Measurements from ENCODE around the gene B3GAT1.

The B3GAT1 gene

GRCh38 chr11:134440851-134441250 lies 28.8 kb upstream of the B3GAT1 start:
- H3K4me3 ChIP-seq (ENCODE audit: low read depth, low read length) = no peak overlapping the region
- no peak for TF ChIP-seq CTCF (IDR thresholded peaks at IDR 0.05; ENCODE audit: borderline replicate concordance, insufficient read depth, low read depth, low read length)

GRCh38 chr11:134438542-134439537 lies 26.8 kb upstream of the B3GAT1 start:
- no peak overlapping the region for H3K4me3 ChIP-seq (ENCODE audit: low read depth, low read length)
- TF ChIP-seq CTCF (IDR thresholded peaks at IDR 0.05; ENCODE audit: borderline replicate concordance, insufficient read depth, low read depth, low read length) = no peak

- no peak for TF ChIP-seq CTCF (IDR thresholded peaks at IDR 0.05; ENCODE audit: borderline replicate concordance, insufficient read depth, low read depth, low read length)
- no peak overlapping the region for H3K4me3 ChIP-seq (ENCODE audit: low read depth, low read length)
Measured at GRCh38 chr11:134437821-134438220, 25.8 kb upstream of the B3GAT1 start.

- no peak for TF ChIP-seq CTCF (IDR thresholded peaks at IDR 0.05; ENCODE audit: borderline replicate concordance, insufficient read depth, low read depth, low read length)
- H3K4me3 ChIP-seq (ENCODE audit: low read depth, low read length) = no peak overlapping the region
Measured at GRCh38 chr11:134436781-134437180, 24.7 kb upstream of the B3GAT1 start.

GRCh38 chr11:134433806-134434205 lies 21.8 kb upstream of the B3GAT1 start:
- TF ChIP-seq CTCF (IDR thresholded peaks at IDR 0.05; ENCODE audit: borderline replicate concordance, insufficient read depth, low read depth, low read length) = no peak
- no peak overlapping the region for H3K4me3 ChIP-seq (ENCODE audit: low read depth, low read length)

- TF ChIP-seq CTCF (IDR thresholded peaks at IDR 0.05; ENCODE audit: borderline replicate concordance, insufficient read depth, low read depth, low read length) = no peak
- H3K4me3 ChIP-seq (ENCODE audit: low read depth, low read length) = no peak overlapping the region
Measured at GRCh38 chr11:134433251-134433650, 21.2 kb upstream of the B3GAT1 start.

GRCh38 chr11:134432776-134433175 lies 20.7 kb upstream of the B3GAT1 start:
- H3K4me3 ChIP-seq (ENCODE audit: low read depth, low read length) = no peak overlapping the region
- TF ChIP-seq CTCF (IDR thresholded peaks at IDR 0.05; ENCODE audit: borderline replicate concordance, insufficient read depth, low read depth, low read length) = no peak
